H1 (cell line): ENCODE results near the gene COL9A2. TPM values are rescaled to one million over a fixed set of nuclear protein-coding genes. Genes with fewer than 3 reads are reported as not detected.

ENCODE experiments used
- ASH2L ChIP-seq: fragments of 200-600, 300-600 bp; sonication (generic); IDR thresholded peaks from one replicate; pipeline ENCODE4 v1.7.1; 2017; ENCODE audit warnings: low read length
- BCL11A ChIP-seq, 2 experiments: IDR thresholded peaks; one replicate each; pipeline ENCODE4 v1.6.1; 2011; ENCODE audit warnings: low read depth in 2 of 2, low read length in 2 of 2, mild to moderate bottlenecking in 2 of 2
- CREB1 ChIP-seq: IDR thresholded peaks from 2 replicates; pipeline ENCODE4 v1.6.1; 2012; ENCODE audit warnings: inconsistent platforms
- EP300 ChIP-seq, 2 experiments: IDR thresholded peaks; 1 replicate in 1 of 2; 2 replicates in 1 of 2; pipeline ENCODE4 v1.6.1; 2011 to 2012; ENCODE audit warnings: low read depth in 2 of 2, low read length in 2 of 2, mild to moderate bottlenecking in 2 of 2, borderline replicate concordance in 1 of 2, inconsistent platforms in 1 of 2, moderate library complexity in 1 of 2
- GTF2F1 ChIP-seq: IDR thresholded peaks from 2 replicates; pipeline ENCODE4 v1.6.1; 2012; ENCODE audit warnings: low read depth, low read length, improper control_type of control experiment, borderline replicate concordance
- HDAC2 ChIP-seq, 2 experiments: fragments of 300-600 bp in 1 of 2; sonication (generic) in 1 of 2; IDR thresholded peaks; 2 replicates each; pipeline ENCODE4 v1.6.1; 2011 to 2012; ENCODE audit warnings: low read depth in 2 of 2, low read length in 2 of 2, mild to moderate bottlenecking in 2 of 2, moderate library complexity in 2 of 2, borderline replicate concordance in 1 of 2, inconsistent platforms in 1 of 2
- HDAC6 ChIP-seq: IDR thresholded peaks from one replicate; pipeline ENCODE4 v1.7.1; 2012; ENCODE audit warnings: low read depth, mild to moderate bottlenecking, inconsistent platforms, low read length, moderate library complexity
- JUN ChIP-seq: IDR thresholded peaks from 2 replicates; pipeline ENCODE4 v1.6.1; 2011; ENCODE audit warnings: low read depth, mild to moderate bottlenecking, improper control_type of control experiment, low read length
- KDM5A ChIP-seq: fragments of 200-600 bp; IDR thresholded peaks from 2 replicates; pipeline ENCODE4 v1.7.1; 2012; ENCODE audit warnings: mild to moderate bottlenecking, low read length, inconsistent platforms, mixed read lengths
- PHF8 ChIP-seq: fragments of 200-600 bp; sonication (generic); conservative IDR thresholded peaks from 2 replicates; pipeline ENCODE4 v1.7.1; 2012; ENCODE audit warnings: low read depth, mild to moderate bottlenecking, inconsistent platforms, low read length, moderate library complexity
- POLR2AphosphoS5 ChIP-seq: IDR thresholded peaks from 2 replicates; pipeline ENCODE4 v1.6.1; 2011; ENCODE audit warnings: low read depth, low read length
- RFX5 ChIP-seq: IDR thresholded peaks from 2 replicates; pipeline ENCODE4 v1.6.1; 2011; ENCODE audit warnings: low read depth, low read length, improper control_type of control experiment, borderline replicate concordance
- RNF2 ChIP-seq: fragments of 200-900, 300-1000 bp; sonication (generic); IDR thresholded peaks from 2 replicates; pipeline ENCODE4 v1.7.1; 2016; ENCODE audit warnings: borderline replicate concordance, low read depth, mild to moderate bottlenecking, antibody characterized with exemption, low read length; ENCODE audit not compliant: poor library complexity, severe bottlenecking; ENCODE audit errors: missing control alignments
- SAP30 ChIP-seq: fragments of 300-600 bp; sonication (generic); IDR thresholded peaks from 2 replicates; pipeline ENCODE4 v1.7.1; 2012; ENCODE audit warnings: low read length, moderate library complexity, mild to moderate bottlenecking, inconsistent platforms; ENCODE audit not compliant: insufficient read depth, insufficient replicate concordance
- SRF ChIP-seq: IDR thresholded peaks from 2 replicates; pipeline ENCODE4 v1.6.1; 2011; ENCODE audit warnings: mild to moderate bottlenecking, low read depth, low read length, moderate library complexity
- SUZ12 ChIP-seq: fragments of 200-600 bp; sonication (generic); IDR thresholded peaks from 2 replicates; pipeline ENCODE4 v1.6.1; 2012; ENCODE audit warnings: mild to moderate bottlenecking, inconsistent platforms, low read length, moderate library complexity, mixed read lengths
- polyA plus RNA-seq, 7 experiments: library from polyadenylated mRNA; depleted of rRNA in 3 of 7; stranded (reverse) in 5 of 7; unstranded in 2 of 7; fragments of >200 nt in 5 of 7; fragments of 200-250 nt in 2 of 7; gene quantifications; 1 replicate in 5 of 7; 2 replicates in 1 of 7; 4 replicates in 1 of 7; pipeline versions ENCODE4 v1.2.1 to v1.2.3, GENCODE V29; 2011 to 2013; ENCODE audit warnings: missing spikeins in 2 of 7, mixed read lengths in 2 of 7
- total RNA-seq: library from RNA; stranded (reverse); fragmentation: NEBNext Ultra II Directional; extraction: Animal tissue kit (Norgen Biotek cat#: 25700); gene quantifications from 2 replicates; pipeline ENCODE4 v1.2.1, GENCODE V29; 2021
- TF ChIP-seq, protein P1 (sequence below): IDR thresholded peaks from 2 replicates; pipeline ENCODE4 v1.6.1; 2012; ENCODE audit warnings: inconsistent platforms
- TF ChIP-seq, protein P2 (sequence below): IDR thresholded peaks from 2 replicates; pipeline ENCODE4 v1.6.1; 2011; ENCODE audit warnings: low read depth, mild to moderate bottlenecking, low read length; ENCODE audit not compliant: insufficient read depth
- TF ChIP-seq, protein P3 (sequence below): IDR thresholded peaks from 2 replicates; pipeline ENCODE4 v1.6.1; 2012; ENCODE audit warnings: low read length, inconsistent platforms
- TF ChIP-seq, protein P4 (sequence below): IDR thresholded peaks from 2 replicates; pipeline ENCODE4 v1.6.1; 2012; ENCODE audit warnings: inconsistent platforms

Gene COL9A2
- total and polyA plus RNA-seq, 2 of the 8 experiments (the other 6 are each of a cell fraction or from before 2014, with no cell fraction given): 3.2 to 3.3 TPM

DNA sequence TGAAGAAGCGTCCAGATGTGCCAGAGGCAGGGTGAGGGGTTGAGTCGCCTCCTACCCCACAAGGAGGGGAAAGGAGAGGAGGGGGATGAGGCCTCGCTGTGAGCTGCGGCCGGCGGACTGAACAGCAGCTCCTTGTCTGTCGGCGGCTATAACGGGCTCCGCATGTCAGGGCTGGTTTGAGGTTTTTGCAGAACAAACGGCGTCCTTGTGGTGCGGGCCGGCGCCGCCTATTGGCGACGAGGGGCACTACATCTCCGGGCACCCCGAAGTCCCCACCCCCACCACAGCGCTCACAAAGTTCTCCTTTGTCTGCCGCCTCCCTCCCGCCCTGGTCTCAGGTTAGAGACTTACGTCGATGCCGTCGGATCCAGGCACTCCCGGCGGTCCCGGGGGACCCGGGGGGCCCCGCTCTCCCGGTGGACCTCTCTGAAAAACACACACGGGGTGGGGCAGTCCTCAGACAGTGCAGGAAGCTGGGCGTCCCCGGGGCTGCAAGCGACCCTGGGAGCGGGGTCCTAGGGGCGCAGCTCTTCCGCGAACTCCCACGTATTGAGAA, 1.8 kb downstream of the COL9A2 start (continued):
- TF ChIP-seq, protein P1, sequence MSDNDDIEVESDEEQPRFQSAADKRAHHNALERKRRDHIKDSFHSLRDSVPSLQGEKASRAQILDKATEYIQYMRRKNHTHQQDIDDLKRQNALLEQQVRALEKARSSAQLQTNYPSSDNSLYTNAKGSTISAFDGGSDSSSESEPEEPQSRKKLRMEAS: peak; percentile 83; the same call in 1 of the 2 replicates
- TF ChIP-seq EP300 (IDR thresholded peaks at IDR 0.05; ENCODE audit: borderline replicate concordance in 1 of 2, low read depth in 2 of 2, low read length in 2 of 2): no peak
- no peak for TF ChIP-seq RFX5
- TF ChIP-seq PHF8: no peak
- no peak for TF ChIP-seq KDM5A
- no peak for TF ChIP-seq SRF
- TF ChIP-seq CREB1: peak; percentile 40; the same call in 1 of the 2 replicates
- TF ChIP-seq BCL11A (IDR thresholded peaks at IDR 0.05; ENCODE audit: low read depth in 2 of 2, low read length in 2 of 2): no peak
- TF ChIP-seq, protein P2, sequence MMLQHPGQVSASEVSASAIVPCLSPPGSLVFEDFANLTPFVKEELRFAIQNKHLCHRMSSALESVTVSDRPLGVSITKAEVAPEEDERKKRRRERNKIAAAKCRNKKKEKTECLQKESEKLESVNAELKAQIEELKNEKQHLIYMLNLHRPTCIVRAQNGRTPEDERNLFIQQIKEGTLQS: no peak
- no peak for TF ChIP-seq SAP30
- TF ChIP-seq GTF2F1: peak; percentile 69; the same call in 1 of the 2 replicates
- TF ChIP-seq, protein P3, sequence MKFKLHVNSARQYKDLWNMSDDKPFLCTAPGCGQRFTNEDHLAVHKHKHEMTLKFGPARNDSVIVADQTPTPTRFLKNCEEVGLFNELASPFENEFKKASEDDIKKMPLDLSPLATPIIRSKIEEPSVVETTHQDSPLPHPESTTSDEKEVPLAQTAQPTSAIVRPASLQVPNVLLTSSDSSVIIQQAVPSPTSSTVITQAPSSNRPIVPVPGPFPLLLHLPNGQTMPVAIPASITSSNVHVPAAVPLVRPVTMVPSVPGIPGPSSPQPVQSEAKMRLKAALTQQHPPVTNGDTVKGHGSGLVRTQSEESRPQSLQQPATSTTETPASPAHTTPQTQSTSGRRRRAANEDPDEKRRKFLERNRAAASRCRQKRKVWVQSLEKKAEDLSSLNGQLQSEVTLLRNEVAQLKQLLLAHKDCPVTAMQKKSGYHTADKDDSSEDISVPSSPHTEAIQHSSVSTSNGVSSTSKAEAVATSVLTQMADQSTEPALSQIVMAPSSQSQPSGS: no peak
- TF ChIP-seq POLR2AphosphoS5: no peak
- peak in 1 of 2 experiments; percentile 49; a peak in 1 of 4 replicates for TF ChIP-seq HDAC2 (IDR thresholded peaks at IDR 0.05; ENCODE audit: borderline replicate concordance in 1 of 2, low read depth in 2 of 2, low read length in 2 of 2)
- no peak for TF ChIP-seq RNF2
- no peak for TF ChIP-seq HDAC6
- no peak for TF ChIP-seq ASH2L
- TF ChIP-seq, protein P4, sequence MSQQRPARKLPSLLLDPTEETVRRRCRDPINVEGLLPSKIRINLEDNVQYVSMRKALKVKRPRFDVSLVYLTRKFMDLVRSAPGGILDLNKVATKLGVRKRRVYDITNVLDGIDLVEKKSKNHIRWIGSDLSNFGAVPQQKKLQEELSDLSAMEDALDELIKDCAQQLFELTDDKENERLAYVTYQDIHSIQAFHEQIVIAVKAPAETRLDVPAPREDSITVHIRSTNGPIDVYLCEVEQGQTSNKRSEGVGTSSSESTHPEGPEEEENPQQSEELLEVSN: peak; percentile 53; the same call in 1 of the 2 replicates
- no peak for TF ChIP-seq SUZ12
- no peak for TF ChIP-seq JUN
